Hematopoietic multipotent progenitor cell treated with erythropoietin and hydrocortisone succinate and interleukin-3 and kit ligand, for 17 days (in vitro differentiated cells): ENCODE measurements around the gene CARD6.
"Not testable (repeated sequence)": the region's sequence is repeated elsewhere in the genome, so short reads cannot be mapped to it uniquely, and the experiment has no call there.

Source experiments
- DNase-seq: peaks from one replicate; pipeline ENCODE4 v3.0.0-alpha.2; 2015; ENCODE audit warnings: low spot score

The CARD6 gene

DNA sequence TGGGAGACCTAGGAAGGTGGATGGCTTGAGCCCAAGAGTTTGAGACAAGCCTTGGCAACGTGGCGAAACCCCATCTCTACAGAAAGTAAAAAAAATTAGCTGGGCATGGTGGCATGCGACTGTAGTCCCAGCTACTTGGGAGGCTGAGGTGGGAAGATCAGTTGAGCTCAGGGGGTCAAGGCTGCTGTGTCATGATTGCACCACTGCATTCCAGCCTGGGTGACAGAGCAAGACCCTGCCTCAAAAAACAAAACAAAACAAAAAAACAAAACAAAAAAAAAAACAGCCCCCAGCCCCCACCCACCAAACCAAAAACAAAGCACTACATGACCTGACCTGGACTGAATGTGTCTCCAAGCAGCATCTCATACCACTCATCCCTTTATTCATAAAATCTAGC, 34.8 kb downstream of the CARD6 start:
- no peak for DNase-seq

DNA sequence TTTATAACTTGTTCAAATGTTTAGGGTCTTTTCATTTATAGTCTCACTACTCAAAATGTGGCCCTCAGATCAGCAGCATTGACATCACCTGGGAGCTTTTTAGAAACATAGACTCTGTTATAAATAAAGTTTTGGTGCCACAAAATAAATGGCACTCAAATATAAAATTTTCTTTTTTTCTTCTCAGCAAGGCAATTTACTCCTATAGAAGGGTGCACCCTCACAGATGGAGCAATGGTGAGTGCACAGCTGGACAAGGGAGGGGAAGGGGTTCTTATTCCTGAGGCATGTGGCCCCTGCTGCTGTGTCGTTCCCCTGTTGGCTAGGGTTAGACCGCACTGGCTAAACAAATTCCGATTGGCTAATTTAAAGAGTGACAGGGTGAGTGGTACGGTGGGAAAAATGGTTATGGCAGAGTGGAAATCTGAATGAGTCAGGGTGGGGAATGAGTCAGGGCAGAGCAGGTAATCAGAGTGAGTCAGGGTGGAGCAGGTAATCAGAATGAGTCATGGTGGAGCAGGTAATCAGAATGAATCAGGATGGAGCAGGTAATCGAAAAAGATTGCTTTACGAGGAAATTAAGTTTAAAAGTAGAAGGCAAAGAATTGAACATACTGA, 36.3 kb downstream of the CARD6 start:
- DNase-seq: no peak

DNA sequence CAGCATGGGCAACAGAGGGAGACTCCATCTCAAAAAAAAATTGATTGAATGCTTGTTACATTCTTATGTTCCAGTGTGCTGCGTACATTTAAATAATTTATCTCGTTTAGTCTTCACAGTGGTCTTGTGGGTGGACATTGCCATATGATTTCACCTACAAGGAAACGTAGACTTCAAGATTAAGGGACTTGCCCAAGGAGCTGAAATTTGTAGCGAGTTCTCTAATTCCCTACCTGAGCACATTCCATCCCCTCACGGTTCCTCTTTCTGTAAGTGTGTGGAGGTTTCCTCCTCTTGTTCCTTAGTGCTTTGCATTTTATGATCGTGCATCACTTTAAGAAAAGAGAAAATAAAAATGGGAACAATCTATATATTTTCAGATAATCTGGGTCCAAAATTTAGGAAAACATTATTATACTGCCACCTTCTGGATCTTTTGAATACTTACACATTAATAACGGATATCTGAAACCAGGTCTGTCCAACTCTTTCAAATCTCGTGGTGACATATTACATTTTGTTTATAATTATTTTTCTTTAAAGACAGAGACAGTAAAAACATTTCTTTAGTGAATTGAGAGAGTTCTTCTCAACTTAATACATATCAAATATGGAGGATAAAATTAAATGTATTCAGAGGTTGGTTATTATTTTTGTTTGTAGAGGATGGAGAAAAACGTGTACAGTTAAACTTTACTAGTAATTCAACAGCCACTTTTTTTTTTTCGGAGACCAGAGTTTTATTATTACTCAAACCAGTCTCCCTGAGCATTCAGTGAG, 38.2 kb downstream of the CARD6 start:
- peak; percentile 56 for DNase-seq

DNA sequence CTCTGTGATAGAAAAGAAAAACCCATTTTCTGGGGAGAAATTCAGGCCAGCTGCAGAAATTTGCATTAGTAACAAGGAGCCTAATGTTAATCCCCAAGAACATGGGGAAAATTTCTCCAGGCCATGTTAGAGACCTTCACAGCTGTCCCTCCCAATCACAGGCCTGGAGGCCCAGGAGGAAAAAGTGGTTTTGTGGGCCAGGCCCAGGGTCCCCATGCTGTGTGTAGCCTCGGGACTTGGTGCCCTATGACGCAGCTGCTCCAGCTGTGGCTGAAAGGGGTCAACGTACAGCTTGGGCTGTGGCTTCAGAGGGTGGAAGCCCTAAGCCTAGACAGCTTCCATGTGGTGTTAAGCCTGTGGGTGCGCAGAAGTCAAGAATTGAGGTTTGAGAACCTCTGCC, 41.1 kb downstream of the CARD6 start:
- no peak for DNase-seq

- not testable (repeated sequence) for DNase-seq
Measured at GRCh38 chr5:40883051-40883450, 41.9 kb downstream of the CARD6 start.

- DNase-seq: not testable (repeated sequence)
Measured at GRCh38 chr5:40895440-40896425, 54.6 kb downstream of the CARD6 start.

- peak; percentile 24 for DNase-seq
Measured at GRCh38 chr5:40904205-40904993, 63.2 kb downstream of the CARD6 start.

DNA sequence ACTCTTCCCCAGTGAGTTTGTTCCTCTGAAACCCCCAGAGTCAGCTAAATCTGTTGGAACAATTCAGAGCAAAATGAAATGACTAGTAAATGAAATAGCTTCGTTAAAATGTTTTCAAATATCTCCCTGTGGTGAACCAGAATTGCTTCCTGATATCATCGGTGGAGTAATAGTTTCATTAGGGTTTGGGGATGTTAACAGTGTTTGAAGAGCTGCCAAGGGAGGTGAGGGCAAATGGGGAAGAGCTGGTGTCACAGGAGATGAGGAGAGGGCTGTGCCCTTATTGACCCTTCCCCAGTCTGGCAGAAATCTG, 63.8 kb downstream of the CARD6 start:
- no peak for DNase-seq

DNA sequence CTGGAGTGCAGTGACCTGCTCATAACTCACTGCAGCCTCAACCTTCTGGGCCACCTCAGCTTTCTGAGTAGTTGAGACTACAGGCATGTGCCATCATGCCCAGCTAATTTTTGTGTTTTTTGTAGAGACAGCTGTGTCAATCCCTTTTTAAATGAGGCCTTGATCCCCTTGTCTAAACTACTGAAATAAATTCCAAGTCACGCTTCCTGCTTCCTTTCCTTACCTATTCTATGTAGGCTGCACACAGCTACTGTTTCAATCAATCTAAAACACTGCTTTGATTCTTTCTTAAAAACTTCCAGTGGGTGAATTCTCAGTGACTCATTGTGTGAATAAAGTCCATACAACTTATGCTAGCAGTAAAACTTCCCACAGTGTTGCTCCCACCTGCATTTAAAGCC, 65.2 kb downstream of the CARD6 start:
- no peak for DNase-seq

- DNase-seq: no peak
Measured at GRCh38 chr5:40909264-40909663, 68.1 kb downstream of the CARD6 start, which contains the start of gene C7. Gene C7 (plus strand): TSS chr5:40909497. CDS start chr5:40909611, 114 bp downstream.

DNA sequence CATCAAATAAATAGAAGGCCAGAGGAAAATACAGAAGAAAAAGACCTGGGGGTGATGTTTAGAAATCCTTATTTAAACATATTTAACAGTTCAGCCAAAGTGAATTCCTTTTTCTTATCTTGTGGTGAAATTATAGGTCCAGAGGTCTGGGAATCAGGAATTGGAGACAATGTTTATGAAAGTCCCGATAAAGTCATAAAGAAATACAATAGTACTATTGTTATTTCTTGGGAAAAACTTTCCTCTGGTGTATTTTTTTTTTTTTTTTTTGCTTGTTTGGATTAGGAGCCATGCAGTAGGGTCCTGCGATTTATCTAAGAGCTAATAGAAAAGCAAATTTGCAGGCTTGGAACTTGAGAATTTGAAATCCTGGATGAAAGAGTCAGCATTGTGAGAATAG, 68.6 kb downstream of the CARD6 start:
- DNase-seq: no peak
